Transverse colon (tissue), 4 donors: ENCODE results near the gene B4GAT1. TPM values are rescaled to one million over a fixed set of nuclear protein-coding genes. Genes with fewer than 3 reads are reported as not detected.

Experiments used
- DNase-seq: peaks from one replicate; pipeline ENCODE4 v3.0.0-alpha.2; 2019
- H3K27ac ChIP-seq, 4 donors: fragments of 200-600 bp; sonication (generic); 2 replicates each; pipeline ENCODE4 v1.5.1; 2016 to 2018; ENCODE audit warnings: inconsistent platforms in 4 of 4
- H3K27me3 ChIP-seq: fragments of 200-600 bp; sonication (generic); 2 replicates; pipeline ENCODE4 v1.5.1; 2017; ENCODE audit warnings: inconsistent platforms
- H3K36me3 ChIP-seq, 4 donors: fragments of 200-600 bp; sonication (generic); 2 replicates each; pipeline ENCODE4 v1.5.1; 2017 to 2019; ENCODE audit warnings: inconsistent platforms in 4 of 4
- H3K4me1 ChIP-seq, 4 donors: fragments of 200-600 bp; sonication (generic); 2 replicates each; pipeline ENCODE4 v1.5.1; 2017 to 2020; ENCODE audit warnings: inconsistent platforms in 4 of 4
- H3K4me3 ChIP-seq, 4 donors: fragments of 200-600 bp; sonication (generic); 1 replicate in 1 of 4; 2 replicates in 3 of 4; pipeline versions ENCODE4 v1.5.1 to v1.6.1; 2017 to 2019; ENCODE audit warnings: inconsistent platforms in 4 of 4
- H3K9me3 ChIP-seq, 2 donors: fragments of 200-600 bp; sonication (generic); 2 replicates each; pipeline ENCODE4 v1.5.1; 2017 to 2019; ENCODE audit warnings: inconsistent platforms in 2 of 2
- CTCF ChIP-seq, 5 experiments: fragments of 200-600 bp in 3 of 5; fragments of 450-650 bp in 2 of 5; sonication (generic) in 3 of 5; IDR thresholded peaks; 1 replicate in 2 of 5; 2 replicates in 3 of 5; pipeline ENCODE4 v1.5.1; 2016 to 2017; ENCODE audit warnings: antibody characterized with exemption in 5 of 5, inconsistent platforms in 3 of 5, mild to moderate bottlenecking in 2 of 5, moderate library complexity in 1 of 5
- EP300 ChIP-seq: sonication (generic); formaldehyde crosslinking; IDR thresholded peaks from one replicate; pipeline ENCODE4 v1.6.1; 2017; ENCODE audit warnings: antibody characterized with exemption, low read depth
- POLR2A ChIP-seq: fragments of 450-650 bp; IDR thresholded peaks from one replicate; pipeline ENCODE4 v1.6.1; 2016; ENCODE audit warnings: antibody characterized with exemption, mild to moderate bottlenecking, moderate library complexity
- POLR2AphosphoS5 ChIP-seq, 3 donors: sonication (generic); formaldehyde crosslinking; IDR thresholded peaks; one replicate each; pipeline ENCODE4 v1.6.1; 2016; ENCODE audit warnings: antibody characterized with exemption in 3 of 3
- WGBS, 2 donors: methylation state at CpG; one replicate each; pipeline ENCODE4 v1.1.5; 2018; ENCODE audit warnings: low coverage in 1 of 2; 5-methylcytosine and 5-hydroxymethylcytosine counted together
- in situ Hi-C, 4 donors: fragments of 200-750 bp; cut with MboI; loops; one replicate each; pipeline versions ENCODE4 v1.15.0 to v1.15.1; 2017; ENCODE audit warnings: low sequenced_read_pairs in 3 of 4, low pct_ligation_motif_present in 1 of 4, low pct_unique_long_range_greater_than_20kb in 1 of 4
- intact Hi-C: fragments of 100-400 bp; cut with DNase I; formaldehyde crosslinking; loops from one replicate; pipeline ENCODE4 v1.15.1; 2023; ENCODE audit warnings: low total_unique reads
- total RNA-seq, 4 donors: library from RNA; depleted of rRNA; stranded (reverse); fragments of >200 nt; gene quantifications; one replicate each; pipeline ENCODE4 v1.1.0, GENCODE V29; 2016

B4GAT1 gene
- total RNA-seq, 4 donors from 2014 or later, result 21.8 to 31.8 (median 23.6) TPM

GRCh38 chr11:66341502-66342126 is 5.8 kb downstream of the B4GAT1 start:
- DNase-seq, result no peak
- Histone ChIP-seq H3K4me1 (peaks cover 27 to 37% (median 31%) of the 10 kb centered on the region in 4 donors), H3K4me3 (no peak overlapping the region), H3K9me3 (no peaks in the 10 kb centered on the region), H3K27me3 (no peaks in the 10 kb centered on the region), H3K36me3 (peaks cover 0 to 11% (median 5%) of the 10 kb centered on the region in 4 donors), H3K27ac (no peak overlapping the region)
- in situ Hi-C loops, result no loop called here
- intact Hi-C loops, result no loop called here
- WGBS, 2 donors, result 90 to 94% methylated on average over 2 to 21 of the region's 21 CpGs
- TF ChIP-seq POLR2A, result no peak
- no peak for TF ChIP-seq POLR2AphosphoS5 (IDR thresholded peaks at IDR 0.05)
- no peak for TF ChIP-seq EP300
- no peak for TF ChIP-seq CTCF (IDR thresholded peaks at IDR 0.05)

GRCh38 chr11:66340596-66341501 is 6.6 kb downstream of the B4GAT1 start:
- intact Hi-C loops, result no loop called here
- Histone ChIP-seq H3K27ac (no peak overlapping the region), H3K36me3 (peaks cover 0 to 11% (median 5%) of the 10 kb centered on the region in 4 donors), H3K27me3 (no peaks in the 10 kb centered on the region), H3K9me3 (no peaks in the 10 kb centered on the region), H3K4me1 (peaks cover 28 to 37% (median 31%) of the 10 kb centered on the region in 4 donors), H3K4me3 (no peak overlapping the region)
- WGBS, 2 donors, result 42 to 92% methylated on average over 2 to 25 of the region's 28 CpGs
- TF ChIP-seq CTCF (IDR thresholded peaks at IDR 0.05) (no peak), POLR2AphosphoS5 (IDR thresholded peaks at IDR 0.05) (no peak), EP300 (no peak), POLR2A (no peak)
- DNase-seq, result no peak
- in situ Hi-C loops, result no loop called here

- no peaks in the 10 kb centered on the region for H3K9me3 ChIP-seq
- WGBS, 2 donors, result 78 to 80% methylated on average over 3 to 14 of the region's 14 CpGs
- H3K36me3 ChIP-seq, result peaks cover 0 to 11% (median 5%) of the 10 kb centered on the region in 4 donors
- in situ Hi-C loops (no loop called here), intact Hi-C loops (no loop called here)
- H3K4me1 ChIP-seq, result peaks cover 22 to 39% (median 32%) of the 10 kb centered on the region in 4 donors
- no peak for TF ChIP-seq POLR2AphosphoS5 (IDR thresholded peaks at IDR 0.05)
- no peak for TF ChIP-seq CTCF (IDR thresholded peaks at IDR 0.05)
- no peak for TF ChIP-seq EP300
- TF ChIP-seq POLR2A, result no peak
- H3K4me3 ChIP-seq, result no peak overlapping the region
- no peak overlapping the region for H3K27ac ChIP-seq
- no peak for DNase-seq
- no peaks in the 10 kb centered on the region for H3K27me3 ChIP-seq
Measured at GRCh38 chr11:66339686-66340483, 7.5 kb downstream of the B4GAT1 start.
